B cell (primary cell): ENCODE measurements around the gene BCL7B. TPM values are rescaled to one million over a fixed set of nuclear protein-coding genes. Genes with fewer than 3 reads are reported as not detected.

Source experiments
- ATAC-seq: fragments of 200-7000 bp; cut with Tn5 transposase; one replicate; pipeline ENCODE4 v1.10.0; 2021; ENCODE audit warnings: low read depth, mild to moderate bottlenecking, moderate number of reproducible peaks, moderate library complexity
- CTCF ChIA-PET: fragments of 350-600 bp; sonication (Branson Sonifier 250); formaldehyde crosslinking; loops from one replicate; lab custom pipeline; 2021; ENCODE audit warnings: antibody characterized with exemption, inconsistent platforms; lab: Charles Lee
- POLR2A ChIA-PET: fragments of 350-600 bp; sonication (Branson Sonifier 250); formaldehyde crosslinking; loops from one replicate; lab custom pipeline; 2021; ENCODE audit warnings: antibody characterized with exemption; lab: Charles Lee
- DNase-seq: peaks from one replicate; pipeline ENCODE4 v3.0.0; 2013
- H2AFZ ChIP-seq: 2 replicates; pipeline ENCODE4 v1.6.1; 2012; ENCODE audit warnings: mild to moderate bottlenecking, low read depth, low read length; ENCODE audit not compliant: insufficient read depth, poor library complexity, severe bottlenecking
- H3K27ac ChIP-seq, 2 donors: 1 replicate in 1 of 2; 2 replicates in 1 of 2; pipeline ENCODE4 v1.5.1; 2012 to 2013; ENCODE audit warnings: low read length in 2 of 2, mild to moderate bottlenecking in 2 of 2, moderate library complexity in 1 of 2
- H3K27me3 ChIP-seq, 4 experiments: fragments of 200-600 bp in 1 of 4; sonication (generic) in 1 of 4; replicated peaks in 1 of 4; 1 replicate in 2 of 4; 2 replicates in 2 of 4; pipeline versions ENCODE4 v1.6.1 to v1.7.0; 2013 to 2016; ENCODE audit warnings: low read length in 3 of 4, mild to moderate bottlenecking in 2 of 4, mixed read lengths in 1 of 4, moderate library complexity in 1 of 4; ENCODE audit not compliant: insufficient read depth in 4 of 4, control insufficient read depth in 3 of 4; ENCODE audit errors: control extremely low read depth in 1 of 4
- H3K36me3 ChIP-seq, 2 experiments: replicated peaks in 1 of 2; 1 replicate in 1 of 2; 2 replicates in 1 of 2; pipeline versions ENCODE4 v1.6.1 to v1.7.1; 2013; ENCODE audit warnings: low read length in 1 of 2; ENCODE audit not compliant: insufficient read depth in 2 of 2, control insufficient read depth in 1 of 2; ENCODE audit errors: control extremely low read depth in 1 of 2, extremely low read depth in 1 of 2
- H3K4me1 ChIP-seq, 2 donors: fragments of 200-600 bp in 1 of 2; sonication (generic) in 1 of 2; 1 replicate in 1 of 2; 2 replicates in 1 of 2; pipeline versions ENCODE4 v1.5.1 to v1.6.1; 2013 to 2017; ENCODE audit warnings: low read length in 2 of 2; ENCODE audit not compliant: control insufficient read depth in 2 of 2, insufficient read depth in 2 of 2
- H3K4me2 ChIP-seq: replicated peaks from 2 replicates; pipeline ENCODE3; 2012; ENCODE audit warnings: mild to moderate bottlenecking, low read depth, low read length; ENCODE audit not compliant: poor library complexity, severe bottlenecking
- H3K4me3 ChIP-seq, 5 experiments: fragments of 200-600 bp in 1 of 5; sonication (generic) in 1 of 5; 1 replicate in 3 of 5; 2 replicates in 2 of 5; pipeline versions ENCODE4 v1.5.1 to v1.7.0; 2011 to 2016; ENCODE audit warnings: low read length in 4 of 5, mild to moderate bottlenecking in 4 of 5, low read depth in 2 of 5, control low read depth in 1 of 5, moderate library complexity in 1 of 5; ENCODE audit not compliant: insufficient read depth in 1 of 5; ENCODE audit errors: control extremely low read depth in 1 of 5, extremely low read depth in 1 of 5
- H3K79me2 ChIP-seq: fragments of 200-600 bp; sonication (generic); one replicate; pipeline ENCODE4 v1.6.0; 2016; ENCODE audit warnings: low read length; ENCODE audit not compliant: control insufficient read depth, insufficient read depth
- H3K9ac ChIP-seq: fragments of 200-600 bp; sonication (generic); 2 replicates; pipeline ENCODE4 v1.6.1; 2017; ENCODE audit warnings: mild to moderate bottlenecking, low read length, moderate library complexity
- H3K9me3 ChIP-seq, 3 donors: one replicate each; pipeline versions ENCODE4 v1.6.1 to v1.7.1; 2013; ENCODE audit warnings: low read length in 2 of 3; ENCODE audit not compliant: control insufficient read depth in 2 of 3, insufficient read depth in 1 of 3; ENCODE audit errors: control extremely low read depth in 1 of 3
- H4K20me1 ChIP-seq: 2 replicates; pipeline ENCODE4 v1.6.0; 2012; ENCODE audit warnings: mild to moderate bottlenecking, low read length; ENCODE audit not compliant: insufficient read depth, control insufficient read depth, poor library complexity, severe bottlenecking
- H3K27ac Mint-ChIP-seq: one replicate; pipeline ENCODE4 v1.8.0; 2021; ENCODE audit warnings: mixed read lengths
- H3K27me3 Mint-ChIP-seq: one replicate; pipeline ENCODE4 v1.8.0; 2021; ENCODE audit warnings: mixed read lengths
- H3K4me1 Mint-ChIP-seq: one replicate; pipeline ENCODE4 v1.8.0; 2021; ENCODE audit warnings: mixed read lengths
- H3K4me3 Mint-ChIP-seq: one replicate; pipeline ENCODE4 v1.8.0; 2021; ENCODE audit warnings: mixed read lengths
- H3K9me3 Mint-ChIP-seq: one replicate; pipeline ENCODE4 v1.8.0; 2022; ENCODE audit warnings: mixed read lengths; ENCODE audit not compliant: insufficient read depth
- CTCF ChIP-seq: fragments of 200-600 bp; IDR thresholded peaks from one replicate; pipeline ENCODE4 v1.8.0; 2022; ENCODE audit warnings: antibody characterized with exemption, mild to moderate bottlenecking
- EZH2 ChIP-seq: IDR thresholded peaks from 2 replicates; pipeline ENCODE4 v1.6.1; 2012; ENCODE audit warnings: borderline replicate concordance, low read depth, mild to moderate bottlenecking, moderate library complexity, low read length; ENCODE audit not compliant: insufficient read depth, poor library complexity, severe bottlenecking
- WGBS: methylation state at CpG from one replicate; pipeline ENCODE4 v1.1.5; 2013; ENCODE audit warnings: missing lambda C conversion rate; ENCODE audit not compliant: insufficient coverage; 5-methylcytosine and 5-hydroxymethylcytosine counted together
- intact Hi-C: fragments of 100-400 bp; cut with micrococcal nuclease; formaldehyde crosslinking; loops from one replicate; pipeline ENCODE4 v1.10.0; 2022
- polyA plus RNA-seq: library from polyadenylated mRNA; depleted of rRNA; stranded (reverse); fragments of >200 nt; gene quantifications from 2 replicates; pipeline ENCODE4 v1.2.3, GENCODE V29; 2012
- total RNA-seq, 2 donors: library from RNA; stranded (reverse); fragments of 120-200 nt in 1 of 2; gene quantifications; 1 replicate in 1 of 2; 2 replicates in 1 of 2; pipeline versions ENCODE4 v1.2.3 to v1.2.4, GENCODE V29; 2013 to 2022

BCL7B gene
- total and polyA plus RNA-seq, 2 donors (not counting 1 experiment from before 2014, with no cell fraction given) = 61.9 to 69.8 TPM

- TF ChIP-seq EZH2 (no peak), CTCF (no peak)
- no peak overlapping the region for H2AFZ ChIP-seq
- intact Hi-C loops = no loop called here
- 99% methylated on average over 10 of the region's 10 CpGs for WGBS
- H3K9ac ChIP-seq = no peak overlapping the region
- H3K9me3 ChIP-seq = no peaks in the 10 kb centered on the region
- Mint-ChIP-seq H3K4me1 (peaks cover 7% of the 10 kb centered on the region), H3K27ac (no peak overlapping the region), H3K4me3 (no peak overlapping the region), H3K27me3 (no peaks in the 10 kb centered on the region), H3K9me3 (no peaks in the 10 kb centered on the region)
- ChIA-PET CTCF (interaction anchor here (0.6 kb wide), 1 partner anchor 35 kb away, joined by 3 read pairs; no protein-coding TSS in a partner anchor), POLR2A (no interaction called here)
- H3K27me3 ChIP-seq = no peaks in the 10 kb centered on the region
- no peak for ATAC-seq
- H3K4me1 ChIP-seq = peaks cover under 1 to 3% of the 10 kb centered on the region in 2 donors
- H3K36me3 ChIP-seq = peaks cover 0 to 59% of the 10 kb centered on the region in 2 experiments
- DNase-seq = no peak
- peaks cover 13% of the 10 kb centered on the region for H3K79me2 ChIP-seq
- H3K4me3 ChIP-seq = no peak overlapping the region
- H3K4me2 ChIP-seq = no peak overlapping the region
- no peak overlapping the region for H3K27ac ChIP-seq
- no peaks in the 10 kb centered on the region for H4K20me1 ChIP-seq
Measured at GRCh38 chr7:73570977-73571376, 13.5 kb upstream of the BCL7B start.

- no peak overlapping the region for H3K4me3 Mint-ChIP-seq
- no peak overlapping the region for H3K27ac ChIP-seq
- H4K20me1 ChIP-seq = no peaks in the 10 kb centered on the region
- DNase-seq (no peak), ATAC-seq (no peak)
- H3K9me3 ChIP-seq = no peaks in the 10 kb centered on the region
- ChIA-PET POLR2A (no interaction called here), CTCF (interaction anchor here (0.6 kb wide), 1 partner anchor 35 kb away, joined by 3 read pairs; no protein-coding TSS in a partner anchor)
- no peaks in the 10 kb centered on the region for H3K27me3 Mint-ChIP-seq
- H3K4me1 ChIP-seq = peaks cover 5 to 8% of the 10 kb centered on the region in 2 donors
- no peak overlapping the region for H3K4me2 ChIP-seq
- TF ChIP-seq EZH2 (no peak), CTCF (no peak)
- H3K79me2 ChIP-seq = peaks cover 9% of the 10 kb centered on the region
- 98% methylated on average over 22 of the region's 22 CpGs for whole genome bisulfite sequencing
- H2AFZ ChIP-seq = no peak overlapping the region
- H3K27ac Mint-ChIP-seq = no peak overlapping the region
- H3K9me3 Mint-ChIP-seq = no peaks in the 10 kb centered on the region
- no peak overlapping the region for H3K9ac ChIP-seq
- peaks cover 12% of the 10 kb centered on the region for H3K4me1 Mint-ChIP-seq
- intact Hi-C loops = no loop called here
- no peak overlapping the region for H3K4me3 ChIP-seq
- H3K36me3 ChIP-seq = peaks cover 0 to 59% of the 10 kb centered on the region in 2 experiments
- H3K27me3 ChIP-seq = no peaks in the 10 kb centered on the region
Measured at GRCh38 chr7:73570521-73570920, 13.0 kb upstream of the BCL7B start.
